Daoy (cell line): ENCODE results near the gene GSAP. TPM values are rescaled to one million over a fixed set of nuclear protein-coding genes. Genes with fewer than 3 reads are reported as not detected.
"Not testable (repeated sequence)": the region's sequence is repeated elsewhere in the genome, so short reads cannot be mapped to it uniquely, and the experiment has no call there.

Source experiments
- DNase-seq: peaks from one replicate; pipeline ENCODE4 v3.0.0-alpha.2; 2015; ENCODE audit warnings: low read depth
- total RNA-seq: library from RNA; depleted of rRNA; stranded (reverse); fragments of >200 nt; shearing (Covaris generic); gene quantifications from 2 replicates; pipeline ENCODE4 v1.2.3, GENCODE V29; 2014

The GSAP gene
- total RNA-seq, 1 experiment from 2014 or later = 0.57 TPM

- no peak for DNase-seq
Observed at GRCh38 chr7:77359599-77359998, 56.5 kb downstream of the GSAP start.

- DNase-seq = no peak
Observed at GRCh38 chr7:77354914-77355313, 61.2 kb downstream of the GSAP start.

- DNase-seq = no peak
Observed at GRCh38 chr7:77354484-77354883, 61.7 kb downstream of the GSAP start.

- no peak for DNase-seq
Observed at GRCh38 chr7:77353911-77354310, 62.2 kb downstream of the GSAP start.

GRCh38 chr7:77353407-77353721 is 62.8 kb downstream of the GSAP start:
- DNase-seq = no peak

- no peak for DNase-seq
Observed at GRCh38 chr7:77352665-77353406, 63.3 kb downstream of the GSAP start.

GRCh38 chr7:77351539-77352004 is 64.6 kb downstream of the GSAP start:
- peak; percentile 16 for DNase-seq

GRCh38 chr7:77349141-77349540 is 67.0 kb downstream of the GSAP start:
- no peak for DNase-seq

GRCh38 chr7:77348371-77348813 is 67.8 kb downstream of the GSAP start:
- DNase-seq = peak; percentile 60

- no peak for DNase-seq
Observed at GRCh38 chr7:77346441-77346840, 69.7 kb downstream of the GSAP start.

GRCh38 chr7:77345426-77345825 is 70.7 kb downstream of the GSAP start:
- not testable (repeated sequence) for DNase-seq

- DNase-seq = no peak
Observed at GRCh38 chr7:77339726-77340125, 76.4 kb downstream of the GSAP start.

- no peak for DNase-seq
Observed at GRCh38 chr7:77338883-77339629, 77.1 kb downstream of the GSAP start.

- DNase-seq = no peak
Observed at GRCh38 chr7:77338260-77338659, 77.9 kb downstream of the GSAP start.

GRCh38 chr7:77337456-77337990 is 78.6 kb downstream of the GSAP start:
- DNase-seq = no peak

- no peak for DNase-seq
Observed at GRCh38 chr7:77335581-77335980, 80.6 kb downstream of the GSAP start.

GRCh38 chr7:77334039-77334438 is 82.1 kb downstream of the GSAP start:
- not testable (repeated sequence) for DNase-seq

- peak; percentile 81 for DNase-seq
Observed at GRCh38 chr7:77331938-77332695, 84.0 kb downstream of the GSAP start.

GRCh38 chr7:77330169-77330882 is 85.8 kb downstream of the GSAP start:
- DNase-seq = peak; percentile 81

GRCh38 chr7:77329466-77330168 is 86.5 kb downstream of the GSAP start:
- no peak for DNase-seq

GRCh38 chr7:77328669-77329068 is 87.5 kb downstream of the GSAP start:
- no peak for DNase-seq
